Activated T-helper 17 cell treated with anti-CD3 and anti-CD28 coated beads, Interleukin-2, amount 50 U/mL, for 72 hours (primary cell): Measurements from ENCODE around the gene DAB2IP. TPM values are rescaled to one million over a fixed set of nuclear protein-coding genes. Genes with fewer than 3 reads are reported as not detected.

Experiments used
- ATAC-seq: fragments of 150-1000 bp; cut with Tn5 transposase; replicated peaks from 2 replicates; pipeline ENCODE4 v1.10.0; 2021; ENCODE audit warnings: mild to moderate bottlenecking, moderate library complexity
- H3K27ac Mint-ChIP-seq: one replicate; pipeline ENCODE4 v1.8.0; 2022; ENCODE audit warnings: mixed read lengths
- H3K27me3 Mint-ChIP-seq: one replicate; pipeline ENCODE4 v1.8.0; 2022; ENCODE audit warnings: mixed read lengths
- H3K36me3 Mint-ChIP-seq: one replicate; pipeline ENCODE4 v1.8.0; 2022; ENCODE audit warnings: low read depth, mild to moderate bottlenecking, mixed read lengths
- H3K4me1 Mint-ChIP-seq: one replicate; pipeline ENCODE4 v1.8.0; 2022; ENCODE audit warnings: mixed read lengths
- H3K4me3 Mint-ChIP-seq: one replicate; pipeline ENCODE4 v1.8.0; 2022; ENCODE audit warnings: mild to moderate bottlenecking, mixed read lengths
- H3K9me3 Mint-ChIP-seq: one replicate; pipeline ENCODE4 v1.8.0; 2022; ENCODE audit warnings: mixed read lengths
- total RNA-seq, 2 donors: library from RNA; stranded (reverse); gene quantifications; one replicate each; pipeline ENCODE4 v1.2.3, GENCODE V29; 2022

Gene DAB2IP
- total RNA-seq, 2 donors from 2014 or later = 0.09 TPM; not detected in 1

DNA sequence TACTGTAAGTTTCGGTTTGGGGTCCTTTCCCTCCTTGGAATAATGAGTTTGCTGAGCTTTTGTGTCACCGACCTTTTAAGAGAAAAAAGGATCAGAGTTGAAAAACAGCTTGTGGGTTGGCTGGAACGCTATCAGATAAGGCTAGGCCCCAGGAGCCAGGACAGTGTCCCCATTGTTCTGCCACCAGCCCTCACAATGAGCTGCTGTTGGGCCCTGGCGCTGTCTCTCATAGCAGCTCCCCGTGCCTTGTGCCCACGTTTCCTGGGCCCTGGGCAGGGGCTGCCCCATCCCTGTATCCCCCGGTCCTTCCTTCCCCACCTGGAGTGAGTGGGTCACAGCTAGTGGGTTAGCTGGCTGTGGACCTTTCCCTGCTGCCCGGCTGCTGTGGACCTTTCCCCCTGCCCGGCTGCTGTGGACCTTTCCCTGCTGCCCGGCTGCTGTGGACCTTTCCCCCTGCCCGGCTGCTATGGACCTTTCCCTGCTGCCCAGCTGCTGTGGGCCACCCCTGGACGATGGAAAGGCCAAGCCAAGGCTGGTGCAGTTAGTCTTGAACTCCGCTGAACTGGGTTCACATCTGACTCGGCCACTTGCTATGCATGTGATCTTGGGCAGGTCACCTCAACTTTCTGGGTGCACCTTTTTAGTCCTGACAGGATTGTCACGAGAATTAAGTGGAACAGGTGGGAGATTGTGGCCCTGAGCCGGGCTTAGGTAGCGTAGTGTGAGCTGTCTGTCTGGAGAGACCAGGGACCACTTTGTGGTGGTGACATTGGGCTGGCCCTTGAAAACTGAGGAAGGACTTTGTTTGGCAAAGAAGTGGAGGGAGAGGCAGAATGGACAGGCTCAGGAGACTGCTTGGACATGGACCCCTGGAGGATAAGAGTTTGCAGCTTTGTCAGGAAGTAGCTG, 99.5 kb downstream of the DAB2IP start:
- H3K36me3 Mint-ChIP-seq = no peaks in the 10 kb centered on the region
- H3K9me3 Mint-ChIP-seq = no peaks in the 10 kb centered on the region
- ATAC-seq = no peak

DNA sequence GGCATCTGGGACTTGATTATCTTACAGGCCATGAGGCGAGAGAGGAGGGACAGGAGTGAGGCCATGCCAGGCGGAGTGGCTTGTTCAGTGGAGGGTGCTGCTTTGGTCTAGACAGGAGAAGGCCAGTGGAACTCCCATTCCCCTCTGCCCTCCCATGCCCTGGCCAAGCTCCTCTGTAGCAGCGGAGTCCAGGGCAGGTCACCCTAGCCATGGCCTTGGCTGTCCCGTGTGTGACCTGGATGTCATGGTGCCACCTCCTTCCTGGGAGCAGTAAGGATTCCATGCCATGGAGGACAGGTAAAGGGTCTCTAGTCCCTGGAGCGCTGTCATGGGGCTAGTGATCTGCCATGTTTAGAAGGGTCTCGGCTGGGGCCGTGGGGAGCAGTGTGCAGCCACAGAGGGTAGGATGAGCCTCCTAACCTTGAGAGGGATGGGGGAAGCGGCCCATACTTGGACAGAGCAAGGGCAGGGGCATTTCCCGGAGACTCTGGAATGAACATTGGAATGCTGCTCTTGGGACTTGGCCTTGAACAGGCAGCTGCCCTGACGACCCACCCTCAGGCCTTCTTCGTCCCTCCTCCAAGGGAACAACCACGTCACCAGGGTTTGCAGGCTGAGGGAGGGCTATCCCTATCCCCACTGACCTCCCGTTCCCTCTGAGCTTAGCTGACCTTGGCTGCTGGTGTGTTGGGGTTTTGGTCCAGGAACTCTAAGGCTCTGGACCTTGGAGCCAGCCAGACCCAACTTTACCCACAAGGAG, 100.4 kb downstream of the DAB2IP start:
- Mint-ChIP-seq H3K27me3 (no peaks in the 10 kb centered on the region), H3K36me3 (no peaks in the 10 kb centered on the region), H3K4me3 (no peak overlapping the region), H3K9me3 (no peaks in the 10 kb centered on the region), H3K4me1 (no peaks in the 10 kb centered on the region), H3K27ac (no peak overlapping the region)
- no peak for ATAC-seq

More for the DNA sequence above, 99.5 kb downstream of the DAB2IP start:
- Mint-ChIP-seq H3K27me3 (no peaks in the 10 kb centered on the region), H3K4me1 (no peaks in the 10 kb centered on the region), H3K27ac (no peak overlapping the region), H3K4me3 (no peak overlapping the region)

DNA sequence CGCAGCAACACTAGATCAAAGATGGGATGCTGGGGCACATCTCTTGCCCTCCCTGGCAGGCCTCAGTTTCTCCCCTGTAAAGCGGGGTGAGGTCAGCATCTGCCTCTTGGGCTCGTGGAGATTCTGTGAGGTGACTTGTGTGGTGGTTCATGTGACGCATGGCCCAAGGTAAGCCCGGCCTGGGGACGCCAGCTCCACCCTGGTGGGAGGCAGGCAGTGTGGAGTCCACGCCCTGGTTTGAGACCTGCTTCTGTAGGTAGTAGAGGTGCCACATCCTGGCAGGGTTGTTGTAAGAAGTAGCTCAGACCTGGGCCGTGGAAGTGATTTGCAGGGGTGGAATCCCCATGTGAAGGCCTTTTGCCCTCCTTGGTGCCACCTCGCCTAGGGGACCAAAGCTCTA, 101.5 kb downstream of the DAB2IP start:
- no peak overlapping the region for H3K4me3 Mint-ChIP-seq
- ATAC-seq = no peak
- no peak overlapping the region for H3K27ac Mint-ChIP-seq
- no peaks in the 10 kb centered on the region for H3K9me3 Mint-ChIP-seq
- H3K4me1 Mint-ChIP-seq = no peaks in the 10 kb centered on the region
- no peaks in the 10 kb centered on the region for H3K27me3 Mint-ChIP-seq
- no peaks in the 10 kb centered on the region for H3K36me3 Mint-ChIP-seq

DNA sequence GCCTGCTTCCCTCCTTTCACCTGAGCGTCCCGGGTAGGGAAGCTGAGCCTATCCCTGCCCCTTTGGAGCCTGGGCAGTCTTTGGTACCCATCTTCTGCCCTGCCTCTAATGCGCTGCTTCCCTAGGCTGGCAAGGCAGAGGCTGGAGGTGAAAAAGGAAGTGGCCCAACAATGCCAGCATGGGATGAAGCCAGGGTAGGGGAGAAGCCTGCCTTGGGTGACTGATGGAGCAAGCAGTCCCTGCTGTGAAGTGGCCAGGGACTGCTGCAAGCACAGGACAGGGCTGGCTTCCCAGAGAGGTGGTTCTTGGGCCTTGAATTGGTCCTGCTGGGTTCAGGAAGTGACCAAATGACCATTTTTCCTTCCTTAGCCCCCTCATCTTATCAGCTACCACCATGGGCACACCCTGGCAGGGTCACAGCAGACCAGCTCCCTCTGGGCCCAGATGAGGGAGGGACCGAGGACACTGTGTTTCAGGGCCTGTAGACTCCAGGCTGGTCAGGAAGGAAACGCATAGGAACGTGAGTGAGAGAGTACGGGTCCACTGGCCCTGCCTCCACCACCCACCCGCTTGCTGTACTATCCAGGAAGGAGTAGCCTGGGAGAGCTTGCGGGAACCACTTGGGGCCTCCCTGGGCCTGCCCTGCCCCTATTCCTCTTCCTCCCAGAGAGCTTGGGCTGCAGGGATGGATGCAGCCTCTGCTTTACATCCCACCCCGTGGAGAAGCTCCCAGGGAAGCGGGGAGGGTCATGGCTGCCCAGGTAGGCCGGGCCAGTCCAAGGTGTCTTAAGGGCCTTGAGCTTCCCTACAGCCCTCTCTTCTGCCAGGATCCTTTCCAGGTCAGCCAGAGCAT, 102.6 kb downstream of the DAB2IP start:
- Mint-ChIP-seq H3K27ac (no peak overlapping the region), H3K27me3 (no peaks in the 10 kb centered on the region), H3K4me3 (no peak overlapping the region), H3K4me1 (no peaks in the 10 kb centered on the region), H3K9me3 (no peaks in the 10 kb centered on the region), H3K36me3 (no peaks in the 10 kb centered on the region)
- no peak for ATAC-seq

DNA sequence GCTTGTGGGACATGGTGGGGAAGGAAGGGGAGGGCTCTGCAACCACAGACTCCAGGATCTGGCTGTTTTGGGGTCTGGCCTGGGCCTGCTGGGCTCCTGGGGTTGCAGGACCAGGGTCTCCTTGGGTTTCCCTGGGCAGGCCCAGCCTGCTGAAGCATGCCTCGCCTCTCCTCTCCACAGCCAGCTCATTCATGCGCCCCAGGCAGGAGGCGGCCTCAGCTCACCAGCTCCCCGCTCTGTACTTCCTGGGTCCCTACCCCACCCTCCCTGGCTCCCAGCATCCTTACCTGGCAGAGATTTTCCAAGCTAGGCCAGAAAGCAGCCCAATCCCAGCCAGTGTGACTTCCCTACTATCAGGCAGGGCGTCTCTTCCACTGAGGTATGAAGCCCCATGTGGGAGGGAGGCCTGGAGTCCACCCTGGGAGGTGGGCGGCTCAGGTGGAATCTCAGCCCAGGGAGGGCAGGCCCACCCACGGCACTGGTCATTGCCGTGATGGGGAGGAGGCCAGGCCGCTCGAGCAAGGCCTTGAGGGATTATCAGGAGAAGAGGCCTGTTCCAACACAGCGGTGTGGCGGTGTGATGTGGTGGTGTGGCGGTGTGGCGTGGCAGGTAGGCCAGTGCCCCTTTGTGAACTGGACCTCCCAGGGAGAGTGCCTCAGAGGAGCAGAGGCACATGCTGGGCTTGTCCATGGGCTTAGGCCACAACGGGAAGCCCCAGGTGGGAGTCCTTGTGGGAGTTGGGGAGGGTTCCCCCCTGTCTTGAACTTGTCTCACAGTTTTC, 103.4 kb downstream of the DAB2IP start:
- H3K36me3 Mint-ChIP-seq = no peaks in the 10 kb centered on the region
- ATAC-seq = no peak

DNA sequence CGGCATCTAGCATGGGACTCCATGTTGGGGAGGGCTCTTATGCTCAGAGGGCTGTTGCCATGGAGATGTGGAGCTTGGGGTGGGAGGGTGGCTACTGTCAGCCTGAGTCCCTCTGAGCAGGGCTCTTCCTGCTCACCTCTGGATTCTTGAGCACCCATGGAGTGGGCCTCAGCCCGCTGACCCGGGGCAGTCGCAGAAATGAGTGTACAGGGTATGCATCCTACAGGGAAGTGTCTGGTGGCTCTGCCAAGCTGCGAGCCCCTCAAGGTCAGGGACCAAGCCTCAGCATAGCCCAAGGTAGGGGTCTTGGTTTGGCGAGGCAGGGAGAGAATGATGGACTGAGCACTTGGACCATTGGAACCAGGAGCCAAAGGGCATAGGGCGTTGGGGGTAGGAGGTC, 104.1 kb downstream of the DAB2IP start:
- no peak overlapping the region for H3K27ac Mint-ChIP-seq
- H3K9me3 Mint-ChIP-seq = no peaks in the 10 kb centered on the region
- no peak overlapping the region for H3K4me3 Mint-ChIP-seq
- H3K4me1 Mint-ChIP-seq = no peaks in the 10 kb centered on the region
- ATAC-seq = no peak
- no peaks in the 10 kb centered on the region for H3K36me3 Mint-ChIP-seq
- no peaks in the 10 kb centered on the region for H3K27me3 Mint-ChIP-seq

More for the DNA sequence above, 103.4 kb downstream of the DAB2IP start:
- no peaks in the 10 kb centered on the region for H3K27me3 Mint-ChIP-seq
- H3K9me3 Mint-ChIP-seq = no peaks in the 10 kb centered on the region
- no peak overlapping the region for H3K4me3 Mint-ChIP-seq
- H3K4me1 Mint-ChIP-seq = no peaks in the 10 kb centered on the region
- no peak overlapping the region for H3K27ac Mint-ChIP-seq

- H3K4me1 Mint-ChIP-seq = no peaks in the 10 kb centered on the region
- no peaks in the 10 kb centered on the region for H3K9me3 Mint-ChIP-seq
- no peaks in the 10 kb centered on the region for H3K27me3 Mint-ChIP-seq
- H3K36me3 Mint-ChIP-seq = no peaks in the 10 kb centered on the region
- H3K4me3 Mint-ChIP-seq = no peak overlapping the region
- H3K27ac Mint-ChIP-seq = no peak overlapping the region
- ATAC-seq = no peak
These were observed 105.2 kb downstream of the DAB2IP start for GRCh38 chr9:121756474-121757280.

GRCh38 chr9:121757281-121757585, 105.8 kb downstream of the DAB2IP start:
- Mint-ChIP-seq H3K9me3 (no peaks in the 10 kb centered on the region), H3K27ac (no peak overlapping the region), H3K27me3 (no peaks in the 10 kb centered on the region), H3K4me3 (no peak overlapping the region), H3K4me1 (no peaks in the 10 kb centered on the region), H3K36me3 (no peaks in the 10 kb centered on the region)
- ATAC-seq = no peak

GRCh38 chr9:121758693-121759092, 107.3 kb downstream of the DAB2IP start:
- H3K4me1 Mint-ChIP-seq = no peaks in the 10 kb centered on the region

DNA sequence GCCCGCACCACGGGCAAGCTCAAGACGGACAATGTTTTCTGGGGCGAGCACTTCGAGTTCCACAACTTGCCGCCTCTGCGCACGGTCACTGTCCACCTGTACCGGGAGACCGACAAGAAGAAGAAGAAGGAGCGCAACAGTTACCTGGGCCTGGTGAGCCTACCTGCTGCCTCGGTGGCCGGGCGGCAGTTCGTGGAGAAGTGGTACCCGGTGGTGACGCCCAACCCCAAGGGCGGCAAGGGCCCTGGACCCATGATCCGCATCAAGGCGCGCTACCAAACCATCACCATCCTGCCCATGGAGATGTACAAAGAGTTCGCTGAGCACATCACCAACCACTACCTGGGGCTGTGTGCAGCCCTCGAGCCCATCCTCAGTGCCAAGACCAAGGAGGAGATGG, 108.6 kb downstream of the DAB2IP start:
- no peaks in the 10 kb centered on the region for H3K36me3 Mint-ChIP-seq
- H3K4me1 Mint-ChIP-seq = no peaks in the 10 kb centered on the region
- ATAC-seq = no peak
- H3K4me3 Mint-ChIP-seq = no peak overlapping the region
- H3K27ac Mint-ChIP-seq = no peak overlapping the region
- no peaks in the 10 kb centered on the region for H3K27me3 Mint-ChIP-seq
- H3K9me3 Mint-ChIP-seq = no peaks in the 10 kb centered on the region

More at GRCh38 chr9:121758693-121759092, 107.3 kb downstream of the DAB2IP start:
- H3K4me3 Mint-ChIP-seq = no peak overlapping the region
- H3K27me3 Mint-ChIP-seq = no peaks in the 10 kb centered on the region
- H3K9me3 Mint-ChIP-seq = no peaks in the 10 kb centered on the region
- no peaks in the 10 kb centered on the region for H3K36me3 Mint-ChIP-seq
- H3K27ac Mint-ChIP-seq = no peak overlapping the region
- ATAC-seq = no peak

DNA sequence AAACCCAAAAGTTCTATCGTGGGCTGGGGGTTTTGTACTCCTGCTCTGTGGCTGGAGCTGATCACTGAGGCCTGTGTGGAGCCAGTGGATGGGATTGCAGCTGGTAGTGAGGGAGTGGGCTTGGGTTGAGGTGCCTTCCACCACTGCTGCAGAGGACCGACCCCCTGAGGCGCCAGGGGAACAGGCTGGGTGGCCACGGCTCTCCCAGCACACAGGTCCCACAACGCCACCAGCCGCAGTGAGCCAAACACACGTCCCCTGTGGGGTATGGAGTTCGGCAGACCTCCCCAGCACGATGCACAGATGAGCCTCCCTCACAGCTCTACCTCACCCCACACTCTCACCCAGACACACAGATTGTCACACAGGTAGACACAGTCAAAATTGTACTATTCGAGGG, 109.1 kb downstream of the DAB2IP start:
- Mint-ChIP-seq H3K36me3 (no peaks in the 10 kb centered on the region), H3K4me1 (no peaks in the 10 kb centered on the region), H3K4me3 (no peak overlapping the region), H3K9me3 (no peaks in the 10 kb centered on the region), H3K27me3 (no peaks in the 10 kb centered on the region), H3K27ac (no peak overlapping the region)
- ATAC-seq = no peak

GRCh38 chr9:121763131-121763530, 111.7 kb downstream of the DAB2IP start:
- H3K4me3 Mint-ChIP-seq = no peak overlapping the region
- no peaks in the 10 kb centered on the region for H3K4me1 Mint-ChIP-seq
- no peaks in the 10 kb centered on the region for H3K9me3 Mint-ChIP-seq
- no peak for ATAC-seq
- H3K36me3 Mint-ChIP-seq = no peaks in the 10 kb centered on the region
- no peak overlapping the region for H3K27ac Mint-ChIP-seq
- peaks cover 4% of the 10 kb centered on the region for H3K27me3 Mint-ChIP-seq
